HG03469 (cell line): Measurements from ENCODE around the gene TMEM259.

Experiments used
- ATAC-seq: cut with Tn5 transposase; IDR thresholded peaks from one replicate; pipeline ENCODE4 v1.9.1; 2021; ENCODE audit warnings: mild to moderate bottlenecking, moderate library complexity, moderate number of reproducible peaks; ENCODE audit not compliant: unreplicated experiment

The TMEM259 gene

DNA sequence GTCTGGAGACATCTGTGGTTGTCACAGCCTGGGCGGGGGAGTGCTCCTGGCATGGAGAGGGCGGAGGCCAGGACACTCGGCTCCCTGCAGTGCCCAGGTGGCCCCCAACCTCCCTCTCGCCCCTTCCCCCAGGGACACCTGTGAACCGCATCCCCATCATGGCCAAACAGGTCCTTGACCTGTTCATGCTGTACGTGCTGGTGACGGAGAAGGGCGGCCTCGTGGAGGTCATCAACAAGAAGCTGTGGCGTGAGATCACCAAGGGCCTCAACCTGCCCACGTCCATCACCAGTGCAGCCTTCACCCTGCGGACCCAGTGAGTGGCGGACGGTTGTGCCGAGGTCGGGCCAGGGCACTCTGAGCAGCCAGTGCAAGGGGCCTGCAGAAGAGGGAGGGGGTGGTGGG lies 56.8 kb downstream of the TMEM259 start:
- no peak for ATAC-seq

DNA sequence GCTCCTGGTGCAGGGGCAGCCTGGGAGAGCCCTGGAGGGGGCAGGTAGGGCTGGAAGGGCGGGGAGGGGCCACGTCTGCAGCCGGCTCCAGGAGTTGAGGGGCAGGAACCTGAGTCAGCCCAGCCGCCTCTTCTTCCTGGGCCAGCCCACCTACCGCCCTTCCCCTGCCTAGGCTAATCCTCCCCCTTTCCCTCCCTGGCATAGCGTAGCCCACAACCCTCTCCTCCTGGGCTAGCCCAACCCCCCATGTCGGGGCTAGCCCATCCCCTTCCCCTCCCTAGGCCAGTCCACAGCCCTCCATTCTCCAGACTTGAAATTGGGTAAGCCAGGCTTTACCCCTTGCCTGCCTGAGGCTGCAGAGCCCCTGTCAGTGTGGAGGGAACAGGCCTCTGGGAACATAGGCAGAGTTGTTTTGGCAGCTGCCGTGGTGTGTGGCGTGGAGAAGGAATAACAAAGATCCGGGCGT lies 57.4 kb downstream of the TMEM259 start:
- ATAC-seq: no peak

DNA sequence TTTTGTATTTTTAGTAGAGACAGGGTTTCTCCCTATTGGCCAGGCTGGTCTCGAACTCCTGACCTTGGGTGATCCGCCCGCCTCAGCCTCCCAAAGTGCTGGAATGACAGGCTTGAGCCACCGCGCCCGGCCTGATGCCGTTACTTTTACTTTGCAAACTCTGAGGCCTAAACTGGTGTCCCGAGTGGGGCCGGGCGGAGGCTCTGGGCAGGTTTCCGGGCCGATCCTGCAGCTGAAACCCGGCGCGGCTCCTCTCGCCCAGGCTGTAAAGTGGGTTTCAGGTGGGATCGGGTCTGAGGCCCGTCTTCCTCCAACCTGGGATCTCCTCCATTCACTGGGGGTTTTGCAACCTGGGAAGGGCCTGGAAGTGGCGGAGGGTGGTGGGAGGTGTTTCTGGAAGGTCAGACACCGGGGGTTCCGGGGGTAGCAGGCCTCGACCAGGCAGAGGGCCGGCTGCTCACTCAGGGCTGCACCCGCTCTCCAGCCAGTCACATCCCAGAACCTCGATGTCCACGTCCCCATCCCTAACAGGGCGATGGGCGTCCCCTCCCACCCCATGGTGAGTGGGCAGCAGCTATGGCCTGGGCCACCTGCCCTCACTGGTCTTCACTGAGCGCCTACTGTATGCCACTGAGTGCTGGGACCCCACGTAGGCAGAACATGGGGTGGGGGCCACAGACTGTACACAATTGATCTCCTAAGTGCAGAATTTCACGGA lies 58.1 kb downstream of the TMEM259 start:
- no peak for ATAC-seq

DNA sequence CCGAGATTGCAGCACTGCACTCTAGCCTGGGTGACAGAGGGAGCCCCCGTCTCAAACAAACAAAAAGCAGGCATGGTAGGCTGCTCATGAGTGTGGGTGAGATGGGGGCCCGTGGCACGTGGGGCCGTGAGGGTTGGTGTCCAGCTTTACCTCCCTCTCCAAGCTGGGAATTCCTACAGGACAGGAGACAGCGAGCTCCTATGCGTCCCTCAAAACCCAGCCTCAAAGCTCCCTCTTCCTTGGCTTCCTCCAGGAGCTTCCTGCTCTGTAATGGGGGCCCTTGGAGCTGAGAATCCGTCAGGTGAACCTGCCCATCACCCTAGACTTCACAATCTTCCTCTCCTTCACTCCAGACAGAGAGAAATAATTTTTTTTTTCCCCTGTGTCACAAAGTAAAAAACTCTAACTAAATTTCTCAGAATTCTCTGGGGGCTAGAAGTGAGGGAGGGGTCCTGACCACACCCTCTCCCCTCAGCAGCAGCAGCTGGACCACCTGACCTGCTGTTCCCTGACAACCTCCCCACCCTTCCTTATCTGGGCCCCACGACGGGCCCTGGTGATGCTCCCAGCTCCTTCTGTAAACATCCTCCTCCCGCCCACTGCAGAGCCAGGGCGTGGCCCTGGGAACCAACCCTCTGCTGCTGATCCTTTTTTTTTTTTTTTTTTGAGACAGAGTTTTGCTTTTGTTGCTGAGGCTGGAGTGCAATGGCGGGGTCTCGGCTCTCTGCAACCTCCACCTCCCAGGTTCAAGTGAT lies 58.9 kb downstream of the TMEM259 start:
- no peak for ATAC-seq

DNA sequence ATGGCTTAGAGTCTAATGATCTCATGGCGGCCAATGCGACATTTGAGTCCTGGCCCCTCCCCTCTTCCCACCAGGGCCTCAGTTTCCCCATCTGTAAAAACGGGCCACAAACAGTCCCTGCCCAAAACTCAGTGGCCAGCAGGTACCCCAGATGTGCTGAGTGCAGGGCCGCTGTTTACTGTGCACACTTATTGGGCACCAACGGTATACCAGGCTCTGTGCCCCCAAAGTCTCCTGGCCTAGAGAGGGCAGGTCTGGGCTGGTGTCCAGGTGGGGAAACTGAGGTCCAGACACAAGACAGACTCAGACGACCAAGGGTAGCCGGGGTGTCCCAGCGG lies 60.4 kb downstream of the TMEM259 start:
- ATAC-seq: no peak

DNA sequence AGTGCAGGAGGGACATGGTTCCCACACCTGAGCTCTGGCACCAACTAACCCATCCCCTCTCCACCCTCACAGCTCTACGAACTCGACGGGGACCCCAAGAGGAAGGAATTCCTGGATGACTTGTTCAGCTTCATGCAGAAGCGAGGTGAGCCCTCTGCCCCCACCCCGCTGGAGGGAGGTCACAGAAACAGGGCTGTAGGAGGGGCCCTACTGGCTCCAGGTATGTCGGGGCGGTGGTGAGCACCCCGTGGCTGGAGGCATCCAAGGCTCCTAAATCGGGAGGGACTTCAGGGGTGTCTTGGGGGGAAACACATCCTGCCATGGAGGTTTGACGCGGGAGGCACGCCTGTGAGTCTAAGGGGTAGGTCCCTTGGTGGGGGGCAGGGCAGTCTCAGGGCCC lies 60.9 kb downstream of the TMEM259 start:
- no peak for ATAC-seq
